Left lung (tissue), 10 donors: ENCODE measurements around the gene PTPRO. TPM values are rescaled to one million over a fixed set of nuclear protein-coding genes. Genes with fewer than 3 reads are reported as not detected.

ENCODE experiments used
- ATAC-seq: fragments of 200-7000 bp; cut with Tn5 transposase; one replicate; pipeline ENCODE4 v1.9.1; 2020; ENCODE audit warnings: moderate library complexity
- DNase-seq, 4 donors: peaks; one replicate each; pipeline ENCODE4 v3.0.0-alpha.2; 2013 to 2020
- H3K27ac ChIP-seq, 2 donors: fragments of 200-600 bp; sonication (generic) in 1 of 2; one replicate each; pipeline versions ENCODE4 v1.5.0 to v1.8.0; 2020 to 2021
- H3K27me3 ChIP-seq, 2 donors: fragments of 200-600 bp; sonication (generic) in 1 of 2; one replicate each; pipeline versions ENCODE4 v1.5.0 to v1.8.0; 2020 to 2021
- H3K36me3 ChIP-seq, 2 donors: fragments of 200-600 bp; sonication (generic) in 1 of 2; one replicate each; pipeline versions ENCODE4 v1.5.0 to v1.8.0; 2020 to 2021
- H3K4me1 ChIP-seq, 2 donors: fragments of 200-600 bp; one replicate each; pipeline ENCODE4 v1.8.0; 2021
- H3K4me3 ChIP-seq, 2 donors: fragments of 200-600 bp; sonication (generic) in 1 of 2; one replicate each; pipeline versions ENCODE4 v1.5.0 to v1.8.0; 2020 to 2021; ENCODE audit warnings: mild to moderate bottlenecking in 1 of 2
- H3K9me3 ChIP-seq, 2 donors: fragments of 200-600 bp; sonication (generic) in 1 of 2; one replicate each; pipeline versions ENCODE4 v1.5.0 to v1.8.0; 2020 to 2021
- intact Hi-C, 2 donors: fragments of 100-400 bp; cut with DNase I; formaldehyde crosslinking; loops; one replicate each; pipeline versions ENCODE4 v1.11.2 to v1.14.2; 2022
- polyA plus RNA-seq, 6 donors: library from polyadenylated mRNA; unstranded; fragments of 120-200 nt; gene quantifications; one replicate each; pipeline ENCODE4 v1.2.1, GENCODE V29; 2013; ENCODE audit not compliant: insufficient read length in 6 of 6
- total RNA-seq, 2 donors: library from RNA; stranded (reverse); fragmentation: NEBNext Ultra II Directional; extraction: Animal tissue kit (Norgen Biotek cat#: 25700); gene quantifications; one replicate each; pipeline ENCODE4 v1.2.1, GENCODE V29; 2021
- TF ChIP-seq, protein P1 (sequence below), 2 donors: fragments of 200-600 bp; sonication (generic) in 1 of 2; IDR thresholded peaks; one replicate each; pipeline versions ENCODE4 v1.5.0 to v1.8.0; 2021; ENCODE audit warnings: antibody characterized with exemption in 2 of 2
- donor health status: DM: no; HTN: yes; CAD: no.
- donor health status: DM: no; HTN: no; CAD: no.

The PTPRO gene
- total and polyA plus RNA-seq, 8 donors = 1.1 to 11.9 (median 1.7) TPM

GRCh38 chr12:15583804-15584203 lies 261.5 kb downstream of the PTPRO start:
- Histone ChIP-seq H3K4me1 (no peaks in the 10 kb centered on the region), H3K36me3 (no peaks in the 10 kb centered on the region), H3K27me3 (no peaks in the 10 kb centered on the region), H3K27ac (no peak overlapping the region), H3K4me3 (no peak overlapping the region), H3K9me3 (no peaks in the 10 kb centered on the region)
- TF ChIP-seq, protein P1, sequence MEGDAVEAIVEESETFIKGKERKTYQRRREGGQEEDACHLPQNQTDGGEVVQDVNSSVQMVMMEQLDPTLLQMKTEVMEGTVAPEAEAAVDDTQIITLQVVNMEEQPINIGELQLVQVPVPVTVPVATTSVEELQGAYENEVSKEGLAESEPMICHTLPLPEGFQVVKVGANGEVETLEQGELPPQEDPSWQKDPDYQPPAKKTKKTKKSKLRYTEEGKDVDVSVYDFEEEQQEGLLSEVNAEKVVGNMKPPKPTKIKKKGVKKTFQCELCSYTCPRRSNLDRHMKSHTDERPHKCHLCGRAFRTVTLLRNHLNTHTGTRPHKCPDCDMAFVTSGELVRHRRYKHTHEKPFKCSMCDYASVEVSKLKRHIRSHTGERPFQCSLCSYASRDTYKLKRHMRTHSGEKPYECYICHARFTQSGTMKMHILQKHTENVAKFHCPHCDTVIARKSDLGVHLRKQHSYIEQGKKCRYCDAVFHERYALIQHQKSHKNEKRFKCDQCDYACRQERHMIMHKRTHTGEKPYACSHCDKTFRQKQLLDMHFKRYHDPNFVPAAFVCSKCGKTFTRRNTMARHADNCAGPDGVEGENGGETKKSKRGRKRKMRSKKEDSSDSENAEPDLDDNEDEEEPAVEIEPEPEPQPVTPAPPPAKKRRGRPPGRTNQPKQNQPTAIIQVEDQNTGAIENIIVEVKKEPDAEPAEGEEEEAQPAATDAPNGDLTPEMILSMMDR (IDR thresholded peaks at IDR 0.05) = no peak
- DNase-seq (no peak), ATAC-seq (no peak)
- intact Hi-C loops = no loop called here

- no peak overlapping the region for H3K4me3 ChIP-seq
- intact Hi-C loops = no loop called here
- H3K27me3 ChIP-seq = no peaks in the 10 kb centered on the region
- no peaks in the 10 kb centered on the region for H3K9me3 ChIP-seq
- no peak overlapping the region for H3K27ac ChIP-seq
- TF ChIP-seq, protein P1 (IDR thresholded peaks at IDR 0.05) = peak; percentile 50 to 58
- H3K36me3 ChIP-seq = no peaks in the 10 kb centered on the region
- peak; percentile 81 for ATAC-seq
- H3K4me1 ChIP-seq = no peaks in the 10 kb centered on the region
- peak in 2 of 4 donors; percentile 34 to 74 for DNase-seq
These were observed 262.2 kb downstream of the PTPRO start for GRCh38 chr12:15584366-15585041.

GRCh38 chr12:15589328-15590032 lies 267.2 kb downstream of the PTPRO start:
- intact Hi-C loops = loop anchor here (2.0 to 10.0 kb wide), 2 partner anchors 265 to 267 kb away; no protein-coding TSS in a partner anchor
- no peaks in the 10 kb centered on the region for H3K36me3 ChIP-seq
- H3K27me3 ChIP-seq = no peaks in the 10 kb centered on the region
- H3K9me3 ChIP-seq = no peaks in the 10 kb centered on the region
- no peak for DNase-seq
- H3K4me3 ChIP-seq = no peak overlapping the region
- TF ChIP-seq, protein P1 (IDR thresholded peaks at IDR 0.05) = no peak
- H3K4me1 ChIP-seq = peaks cover 0 to 10% of the 10 kb centered on the region in 2 donors
- ATAC-seq = no peak
- no peak overlapping the region for H3K27ac ChIP-seq

DNA sequence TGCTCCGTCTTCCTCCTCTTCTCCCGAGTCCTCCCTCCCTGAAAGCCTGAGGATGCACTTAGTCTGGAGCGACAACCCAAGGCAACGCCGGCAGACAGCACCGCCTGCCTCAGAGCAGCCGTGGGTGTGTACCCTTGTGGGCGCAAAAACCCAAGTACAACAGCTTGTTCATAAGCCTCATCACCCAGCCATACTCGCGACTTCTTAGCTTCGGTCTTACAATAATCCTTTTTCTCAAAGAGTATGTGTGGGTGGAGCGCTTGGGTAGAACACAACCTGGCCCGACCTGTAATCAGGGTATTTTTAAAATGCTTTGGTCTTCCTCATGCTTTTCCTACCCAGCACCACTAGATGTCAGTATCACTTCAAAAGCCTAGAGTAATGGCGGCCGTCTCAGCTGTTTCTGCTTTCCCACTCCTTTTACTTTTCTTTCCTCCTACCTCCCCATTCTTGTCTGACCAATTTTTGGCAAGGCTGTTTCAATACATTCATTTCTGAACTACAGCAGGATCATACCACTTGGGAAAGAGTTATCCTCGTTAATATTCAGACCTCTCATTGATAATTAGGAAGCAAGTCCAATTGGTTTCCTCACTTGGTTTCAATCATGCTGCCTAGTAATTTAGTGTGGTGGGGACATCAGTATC lies 268.0 kb downstream of the PTPRO start:
- no peak overlapping the region for H3K4me3 ChIP-seq
- intact Hi-C loops = loop anchor here (2.0 to 10.0 kb wide), 2 partner anchors 264 to 266 kb away; no protein-coding TSS in a partner anchor
- peaks cover 0 to 10% of the 10 kb centered on the region in 2 donors for H3K4me1 ChIP-seq
- no peaks in the 10 kb centered on the region for H3K27me3 ChIP-seq
- no peak overlapping the region for H3K27ac ChIP-seq
- peak; percentile 99 for ATAC-seq
- no peaks in the 10 kb centered on the region for H3K9me3 ChIP-seq
- TF ChIP-seq, protein P1 (IDR thresholded peaks at IDR 0.05) = peak; percentile 79 to 87
- H3K36me3 ChIP-seq = no peaks in the 10 kb centered on the region
- peak; percentile 35 to 72 (median 61) for DNase-seq

- no peak for DNase-seq
- intact Hi-C loops = loop anchor here (2.0 to 10.0 kb wide), 2 partner anchors 263 to 265 kb away; no protein-coding TSS in a partner anchor
- Histone ChIP-seq H3K4me1 (peaks cover 5 to 10% of the 10 kb centered on the region in 2 donors), H3K27me3 (no peaks in the 10 kb centered on the region), H3K36me3 (no peaks in the 10 kb centered on the region), H3K4me3 (no peak overlapping the region), H3K9me3 (no peaks in the 10 kb centered on the region), H3K27ac (no peak overlapping the region)
- no peak for ATAC-seq
- TF ChIP-seq, protein P1 (IDR thresholded peaks at IDR 0.05) = no peak
These were observed 269.5 kb downstream of the PTPRO start for GRCh38 chr12:15591811-15592210.
